OCI-LY7 (cell line): ENCODE results near the gene COMMD10. TPM values are rescaled to one million over a fixed set of nuclear protein-coding genes. Genes with fewer than 3 reads are reported as not detected.

Experiments used
- BruUV-seq: library from RNA; stranded (reverse); fragments of 400-500 nt; replicated peaks from 2 replicates; lab custom pipeline; 2021; lab: Mats Ljungman, UMichigan
- CTCF ChIA-PET: fragments of 300-600 bp; sonication (Branson Sonifier 250); formaldehyde crosslinking; loops from one replicate; lab custom pipeline; 2022; ENCODE audit warnings: antibody characterized with exemption; ENCODE audit not compliant: unreplicated experiment; lab: Charles Lee
- POLR2A ChIA-PET: fragments of 300-600 bp; sonication (Branson Sonifier 250); formaldehyde crosslinking; loops from one replicate; lab custom pipeline; 2022; ENCODE audit warnings: antibody characterized with exemption; lab: Charles Lee
- DNase-seq: peaks from one replicate; pipeline ENCODE4 v3.0.0-alpha.2; 2015; ENCODE audit warnings: low spot score
- H2AFZ ChIP-seq: fragments of 200-600 bp; sonication (generic), shearing (Covaris generic); 2 replicates; pipeline ENCODE4 v1.6.1; 2014; ENCODE audit warnings: mild to moderate bottlenecking, antibody characterized with exemption, low read length, moderate library complexity
- H3K27ac ChIP-seq: fragments of 200-600 bp; sonication (generic); 2 replicates; pipeline ENCODE4 v1.5.1; 2014; ENCODE audit warnings: mixed run types, low read depth, mild to moderate bottlenecking, moderate library complexity, low read length, inconsistent platforms; ENCODE audit not compliant: poor library complexity, severe bottlenecking
- H3K36me3 ChIP-seq: fragments of 200-600 bp; sonication (generic); 2 replicates; pipeline ENCODE4 v1.6.1; 2014; ENCODE audit warnings: mild to moderate bottlenecking, antibody characterized with exemption, low read length, moderate library complexity, mixed read lengths; ENCODE audit not compliant: insufficient read depth
- H3K4me1 ChIP-seq: fragments of 200-600 bp; sonication (generic); 2 replicates; pipeline ENCODE4 v1.5.1; 2014; ENCODE audit warnings: mild to moderate bottlenecking, low read length; ENCODE audit not compliant: insufficient read depth, poor library complexity, severe bottlenecking
- H3K4me2 ChIP-seq: fragments of 200-600 bp; sonication (generic); 2 replicates; pipeline ENCODE4 v1.6.1; 2014; ENCODE audit warnings: mild to moderate bottlenecking, low read length
- H3K4me3 ChIP-seq: fragments of 200-600 bp; sonication (generic); 2 replicates; pipeline ENCODE4 v1.5.1; 2014; ENCODE audit warnings: mild to moderate bottlenecking, low read depth, low read length; ENCODE audit not compliant: poor library complexity, severe bottlenecking
- H3K79me2 ChIP-seq: fragments of 200-600 bp; sonication (generic); 2 replicates; pipeline ENCODE4 v1.6.1; 2016; ENCODE audit warnings: low read depth, mild to moderate bottlenecking, low read length, moderate library complexity, mixed read lengths; ENCODE audit not compliant: insufficient read depth
- H3K9me2 ChIP-seq: fragments of 200-600 bp; sonication (generic); 2 replicates; pipeline ENCODE4 v1.6.1; 2016; ENCODE audit warnings: mild to moderate bottlenecking, low read length, mixed read lengths; ENCODE audit not compliant: insufficient read depth
- H3K9me3 ChIP-seq: fragments of 200-600 bp; sonication (generic); 2 replicates; pipeline ENCODE4 v1.6.1; 2014; ENCODE audit warnings: mild to moderate bottlenecking, mixed run types, low read length, mixed read lengths
- H4K20me1 ChIP-seq: fragments of 200-600 bp; sonication (generic); 2 replicates; pipeline ENCODE4 v1.6.1; 2014; ENCODE audit warnings: mild to moderate bottlenecking, antibody characterized with exemption, low read length, moderate library complexity, mixed read lengths; ENCODE audit not compliant: insufficient read depth
- EZH2phosphoT487 ChIP-seq: fragments of 200-600 bp; sonication (generic); IDR thresholded peaks from 2 replicates; pipeline ENCODE4 v1.6.1; 2018; ENCODE audit warnings: low read depth, borderline replicate concordance, mild to moderate bottlenecking, mixed run types, antibody characterized with exemption, low read length, moderate library complexity, mixed read lengths
- intact Hi-C: fragments of 100-400 bp; cut with micrococcal nuclease; formaldehyde crosslinking; loops from one replicate; pipeline ENCODE4 v1.10.0; 2022; ENCODE audit not compliant: unreplicated experiment
- total RNA-seq, 2 experiments: library from RNA; depleted of rRNA in 1 of 2; stranded (reverse); fragments of >200 nt in 1 of 2; shearing (Covaris generic) in 1 of 2; gene quantifications; 2 replicates each; pipeline ENCODE4 v1.2.3, GENCODE V29; 2014 to 2022
- TF ChIP-seq, protein P1 (sequence below): fragments of 200-600 bp; sonication (generic); conservative IDR thresholded peaks from 2 replicates; pipeline ENCODE4 v1.5.1; 2014; ENCODE audit warnings: mild to moderate bottlenecking, antibody characterized with exemption, low read length, moderate library complexity, mixed read lengths

Gene COMMD10
- total RNA-seq, 2 experiments from 2014 or later, result 15.0 to 15.7 TPM

DNA sequence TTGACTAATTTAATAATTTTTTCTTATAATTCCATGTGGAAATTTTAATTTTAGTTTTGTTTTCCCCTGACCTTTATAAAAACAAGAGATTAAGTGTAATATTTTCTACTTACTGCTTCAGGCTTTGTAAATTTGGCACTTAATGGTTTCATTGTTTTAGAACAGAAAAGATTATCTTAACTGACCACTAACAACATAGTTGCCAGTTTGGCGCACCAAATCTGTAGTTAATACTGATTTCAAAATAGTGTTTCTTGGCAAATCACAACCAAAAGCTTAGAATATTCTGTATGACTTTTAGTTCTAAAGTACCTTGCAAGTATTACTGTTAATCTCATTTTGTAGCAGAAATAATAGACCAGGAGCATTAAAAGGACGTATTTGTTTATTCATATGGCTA, 124.3 kb downstream of the COMMD10 start:
- Histone ChIP-seq H3K79me2 (no peaks in the 10 kb centered on the region), H3K9me2 (no peaks in the 10 kb centered on the region), H3K4me2 (no peak overlapping the region), H3K9me3 (no peaks in the 10 kb centered on the region), H2AFZ (no peak overlapping the region), H3K36me3 (no peaks in the 10 kb centered on the region), H3K4me3 (no peak overlapping the region), H3K27ac (no peak overlapping the region), H3K4me1 (no peaks in the 10 kb centered on the region), H4K20me1 (no peaks in the 10 kb centered on the region)
- POLR2A ChIA-PET, result no interaction called here
- no TSS peak for BruUV-seq
- CTCF ChIA-PET, result no interaction called here
- intact Hi-C loops, result no loop called here
- no peak for DNase-seq
- TF ChIP-seq, protein P1, sequence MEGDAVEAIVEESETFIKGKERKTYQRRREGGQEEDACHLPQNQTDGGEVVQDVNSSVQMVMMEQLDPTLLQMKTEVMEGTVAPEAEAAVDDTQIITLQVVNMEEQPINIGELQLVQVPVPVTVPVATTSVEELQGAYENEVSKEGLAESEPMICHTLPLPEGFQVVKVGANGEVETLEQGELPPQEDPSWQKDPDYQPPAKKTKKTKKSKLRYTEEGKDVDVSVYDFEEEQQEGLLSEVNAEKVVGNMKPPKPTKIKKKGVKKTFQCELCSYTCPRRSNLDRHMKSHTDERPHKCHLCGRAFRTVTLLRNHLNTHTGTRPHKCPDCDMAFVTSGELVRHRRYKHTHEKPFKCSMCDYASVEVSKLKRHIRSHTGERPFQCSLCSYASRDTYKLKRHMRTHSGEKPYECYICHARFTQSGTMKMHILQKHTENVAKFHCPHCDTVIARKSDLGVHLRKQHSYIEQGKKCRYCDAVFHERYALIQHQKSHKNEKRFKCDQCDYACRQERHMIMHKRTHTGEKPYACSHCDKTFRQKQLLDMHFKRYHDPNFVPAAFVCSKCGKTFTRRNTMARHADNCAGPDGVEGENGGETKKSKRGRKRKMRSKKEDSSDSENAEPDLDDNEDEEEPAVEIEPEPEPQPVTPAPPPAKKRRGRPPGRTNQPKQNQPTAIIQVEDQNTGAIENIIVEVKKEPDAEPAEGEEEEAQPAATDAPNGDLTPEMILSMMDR, result no peak
- TF ChIP-seq EZH2phosphoT487, result no peak

DNA sequence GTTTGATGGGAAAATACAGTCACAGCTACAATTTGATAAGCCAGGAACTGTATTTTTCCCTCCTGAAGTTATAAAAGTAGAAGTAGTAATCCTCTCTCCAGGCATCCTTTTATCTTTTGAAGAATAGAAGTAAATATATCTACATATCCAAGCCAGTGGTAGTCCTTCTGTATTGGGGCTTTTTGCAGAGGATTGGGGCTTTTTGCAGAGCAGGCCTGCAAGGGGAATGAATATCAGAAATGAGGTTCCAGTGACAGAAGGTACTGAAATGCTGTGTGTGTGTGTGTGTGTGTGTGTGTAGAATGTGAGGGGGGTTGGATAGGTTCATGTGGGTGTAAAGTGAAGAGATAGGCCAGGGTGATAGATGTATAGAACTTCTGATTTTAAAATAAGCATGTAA, 127.4 kb downstream of the COMMD10 start:
- Histone ChIP-seq H3K79me2 (no peaks in the 10 kb centered on the region), H3K9me2 (no peaks in the 10 kb centered on the region), H4K20me1 (no peaks in the 10 kb centered on the region), H3K4me3 (no peak overlapping the region), H3K9me3 (no peaks in the 10 kb centered on the region), H3K36me3 (no peaks in the 10 kb centered on the region), H3K4me1 (no peaks in the 10 kb centered on the region), H3K27ac (no peak overlapping the region), H2AFZ (no peak overlapping the region), H3K4me2 (no peak overlapping the region)
- TF ChIP-seq EZH2phosphoT487, result no peak
- TF ChIP-seq, protein P1, result no peak
- DNase-seq, result no peak
- CTCF ChIA-PET, result no interaction called here
- no TSS peak for BruUV-seq
- POLR2A ChIA-PET, result interaction anchor here (0.8 kb wide), 1 partner anchor 11 kb away, joined by 3 read pairs; no protein-coding TSS in a partner anchor
- intact Hi-C loops, result no loop called here

DNA sequence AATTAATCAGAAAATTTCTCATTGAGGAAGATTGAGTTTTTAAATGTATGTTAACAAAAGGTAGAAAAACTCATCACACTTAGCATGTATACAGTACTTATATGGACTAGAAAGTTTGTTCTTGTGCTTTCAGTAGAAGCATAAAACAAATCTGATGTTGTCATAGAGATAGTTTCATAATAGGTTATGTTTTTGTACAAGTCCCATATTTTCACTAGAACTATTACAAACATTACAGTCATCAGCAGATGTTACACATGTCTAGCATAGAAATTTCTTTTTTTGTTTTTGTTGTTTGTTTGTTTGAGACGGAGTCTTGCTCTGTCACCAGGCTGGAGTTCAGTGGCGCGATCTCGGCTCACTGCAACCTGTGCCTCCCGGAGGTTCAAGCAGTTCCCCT, 131.4 kb downstream of the COMMD10 start:
- intact Hi-C loops, result no loop called here
- no peak overlapping the region for H3K4me3 ChIP-seq
- no peak overlapping the region for H3K27ac ChIP-seq
- H2AFZ ChIP-seq, result no peak overlapping the region
- no peaks in the 10 kb centered on the region for H3K4me1 ChIP-seq
- no peak overlapping the region for H3K4me2 ChIP-seq
- BruUV-seq, result no TSS peak
- no peaks in the 10 kb centered on the region for H3K9me3 ChIP-seq
- DNase-seq, result no peak
- ChIA-PET POLR2A (no interaction called here), CTCF (no interaction called here)
- no peaks in the 10 kb centered on the region for H3K36me3 ChIP-seq
- H3K79me2 ChIP-seq, result no peaks in the 10 kb centered on the region
- H3K9me2 ChIP-seq, result no peaks in the 10 kb centered on the region
- no peak for TF ChIP-seq EZH2phosphoT487
- TF ChIP-seq, protein P1, result no peak
- H4K20me1 ChIP-seq, result no peaks in the 10 kb centered on the region
